HTR-8/SVneo (cell line): ENCODE data around the gene OGA.
A peak's percentile ranks its signal among the peaks of the same experiment; 100 is the strongest.

Experiments
- DNase-seq: peaks from one replicate; pipeline ENCODE4 v3.0.0; 2011; ENCODE audit warnings: low spot score, mixed read lengths; ENCODE audit not compliant: insufficient read length
- FAIRE-seq: peaks from 2 replicates; lab custom pipeline; 2011; peaks lifted over from hg19 to GRCh38; lab: Jason Lieb, UNC

OGA gene

DNA sequence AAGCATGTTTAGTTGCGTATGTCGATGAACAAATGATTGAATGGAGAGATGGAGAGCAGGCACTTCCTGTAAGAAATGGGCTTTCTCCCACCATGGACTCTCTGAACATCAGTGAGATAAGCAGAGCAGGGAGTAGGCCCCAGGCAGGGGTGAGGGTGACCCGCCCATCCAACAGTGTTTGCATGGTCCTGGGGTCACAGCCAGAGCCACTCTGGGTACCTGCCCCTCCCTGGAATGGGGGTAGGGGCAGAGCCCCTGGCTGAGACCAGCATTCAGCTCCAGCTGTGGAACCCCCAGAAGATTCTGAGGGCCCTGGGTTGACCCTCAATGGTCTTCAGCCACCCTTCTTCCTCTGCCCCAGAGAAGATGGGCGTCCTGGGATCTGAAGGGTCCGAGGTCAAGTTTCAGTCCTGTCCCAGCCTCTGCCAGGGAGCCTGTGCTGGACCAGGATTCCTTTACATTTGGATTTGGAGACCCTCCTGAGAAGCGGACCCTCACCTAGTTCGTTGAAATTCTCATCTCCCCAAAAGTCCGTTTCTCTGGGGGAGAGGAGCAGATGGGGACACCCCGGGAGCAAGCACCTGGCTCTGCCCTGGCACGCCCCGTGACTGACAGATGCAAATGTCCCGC is 40.0 kb downstream of the OGA start:
- FAIRE-seq, result no peak
- DNase-seq, result no peak

DNA sequence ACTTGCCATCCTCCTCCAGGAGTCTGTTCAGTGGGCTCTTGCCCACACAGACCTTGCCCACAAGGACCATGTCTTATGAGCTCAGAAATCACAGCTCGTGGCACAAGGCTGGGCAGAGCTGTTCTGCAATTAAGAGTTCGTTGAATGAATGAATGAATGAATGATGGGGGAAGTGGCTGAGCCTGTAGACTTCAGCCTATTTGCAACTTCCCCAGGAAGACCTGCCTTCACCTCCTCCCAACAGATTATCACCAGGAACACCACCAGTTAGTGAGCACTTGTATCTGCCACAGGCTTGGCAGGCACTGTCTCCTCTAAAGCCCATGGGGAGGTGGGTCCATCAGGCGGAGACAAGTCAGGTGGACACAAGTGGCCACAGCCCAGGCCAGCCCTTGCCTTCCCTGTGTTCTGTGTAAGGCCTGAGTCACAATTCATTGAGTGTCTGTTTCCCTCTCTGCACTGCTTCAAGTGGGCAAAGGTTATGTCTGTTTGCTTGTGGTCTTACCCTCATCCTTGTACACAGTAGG is 40.6 kb downstream of the OGA start:
- FAIRE-seq, result peak; percentile 4
- no peak for DNase-seq

DNA sequence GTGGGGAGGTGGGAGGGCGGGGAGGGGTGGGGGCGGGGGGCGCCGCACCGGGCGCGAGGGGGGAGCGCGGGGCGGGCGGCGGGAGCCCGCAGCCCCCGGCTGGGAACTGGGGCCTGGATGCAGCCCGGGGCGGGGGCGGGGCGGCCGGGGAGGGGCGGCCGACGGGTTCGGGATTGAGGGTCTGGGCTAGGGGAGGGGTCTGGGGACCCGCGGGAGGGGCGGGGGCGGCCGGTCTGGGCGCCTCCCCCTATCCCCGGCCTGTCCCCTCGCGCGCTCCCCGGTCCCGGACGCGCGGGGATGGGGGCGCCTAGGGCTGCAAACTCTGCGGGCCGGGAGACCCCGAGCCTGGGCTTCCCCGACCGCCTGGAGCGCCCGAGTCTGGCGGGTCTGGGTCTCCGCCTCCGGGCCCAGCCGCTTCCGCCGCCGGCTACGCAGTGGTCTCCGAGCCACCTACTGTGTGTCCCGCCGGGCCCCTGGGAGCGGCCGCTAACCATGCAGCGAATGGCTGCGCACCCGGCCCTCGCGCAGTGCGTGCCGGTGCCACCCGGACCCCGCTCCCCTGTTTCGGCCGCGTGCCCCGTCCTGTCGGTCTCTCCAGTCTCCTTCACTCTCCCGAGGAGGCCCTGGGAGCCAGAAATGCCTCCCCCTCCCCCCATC is 42.0 kb downstream of the OGA start:
- DNase-seq (no peak), FAIRE-seq (no peak)

DNA sequence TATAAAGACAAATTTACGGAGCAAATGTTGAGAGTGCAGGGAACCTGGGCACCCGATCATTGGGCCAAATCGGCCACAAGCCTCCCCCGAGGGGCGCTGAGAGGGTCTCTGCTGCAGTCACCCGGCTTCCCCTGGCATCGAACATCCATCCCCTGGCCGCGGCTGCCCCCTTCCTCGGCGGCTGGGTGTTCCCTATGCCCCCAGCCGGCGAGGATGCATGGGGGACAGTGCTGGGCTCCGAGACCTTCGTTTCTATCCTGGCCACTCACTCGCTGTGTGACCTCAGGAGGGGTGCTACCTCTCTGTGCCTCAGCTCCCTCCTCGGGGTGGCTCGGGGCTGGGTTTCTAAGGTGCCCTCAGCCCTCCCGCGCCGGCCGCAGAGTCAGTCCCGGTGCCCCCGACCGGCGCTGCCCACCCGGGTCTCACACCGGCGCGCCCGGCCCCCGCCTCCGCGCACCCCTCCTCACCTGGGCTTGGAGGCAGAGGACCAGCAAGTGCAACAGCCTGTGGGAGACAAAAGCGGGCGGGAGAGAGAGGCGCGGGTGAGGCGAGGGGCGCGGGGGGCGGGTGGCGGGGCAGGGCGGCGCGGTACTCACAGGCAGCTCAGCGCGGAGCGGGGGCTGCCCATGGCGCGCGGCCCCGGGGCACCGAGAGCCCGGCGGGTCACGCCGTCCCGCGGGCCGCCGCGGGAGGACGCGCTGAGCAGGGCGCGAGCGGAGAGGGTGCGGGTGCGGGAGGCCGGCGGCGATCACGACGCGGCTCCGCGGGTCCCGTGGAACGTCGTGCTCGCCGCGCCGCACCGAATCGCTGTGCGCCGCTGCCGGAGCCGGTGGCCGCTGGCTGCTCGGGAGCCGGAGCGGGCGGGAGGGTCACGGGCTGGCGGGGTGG is 42.7 kb downstream of the OGA start, which contains the start of gene FGF8:
TSS of gene FGF8 (minus strand) at position 842 of the 888 bp plus-strand sequence. CDS start at position 628, 214 bp downstream.
- DNase-seq (no peak), FAIRE-seq (peak; percentile 58)

DNA sequence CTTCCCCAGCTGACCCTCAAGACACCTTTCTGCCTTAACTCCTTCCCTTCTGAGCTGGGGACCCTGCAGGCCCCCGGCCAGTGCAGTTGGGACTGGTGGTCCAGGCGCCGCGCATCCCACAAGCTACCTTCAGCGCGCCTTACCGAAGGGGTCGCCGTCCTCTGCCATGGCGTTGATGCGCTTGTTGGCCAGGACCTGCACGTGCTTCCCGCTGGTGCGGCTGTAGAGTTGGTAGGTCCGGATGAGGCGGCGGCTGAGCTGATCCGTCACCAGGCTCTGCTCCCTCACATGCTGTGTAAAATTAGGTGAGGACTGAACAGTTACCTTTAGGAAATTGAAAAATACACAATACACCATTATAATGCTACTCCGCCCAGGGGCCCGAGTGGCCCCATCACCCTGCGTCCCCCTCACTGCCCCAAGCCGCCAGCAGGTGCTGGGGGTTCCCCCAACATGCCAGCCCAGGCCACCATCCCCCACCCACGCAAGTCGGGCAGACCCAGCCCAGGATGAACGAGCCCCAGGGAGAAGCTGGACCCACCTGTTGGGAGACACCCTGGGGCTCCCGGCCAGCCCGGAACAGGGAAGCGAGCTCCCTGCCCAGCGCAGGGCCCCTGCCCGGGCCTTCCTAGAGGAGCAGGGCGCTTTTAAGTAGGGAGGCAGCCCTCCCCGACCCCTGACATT is 43.5 kb downstream of the OGA start:
- no peak for DNase-seq
- FAIRE-seq, result no peak

DNA sequence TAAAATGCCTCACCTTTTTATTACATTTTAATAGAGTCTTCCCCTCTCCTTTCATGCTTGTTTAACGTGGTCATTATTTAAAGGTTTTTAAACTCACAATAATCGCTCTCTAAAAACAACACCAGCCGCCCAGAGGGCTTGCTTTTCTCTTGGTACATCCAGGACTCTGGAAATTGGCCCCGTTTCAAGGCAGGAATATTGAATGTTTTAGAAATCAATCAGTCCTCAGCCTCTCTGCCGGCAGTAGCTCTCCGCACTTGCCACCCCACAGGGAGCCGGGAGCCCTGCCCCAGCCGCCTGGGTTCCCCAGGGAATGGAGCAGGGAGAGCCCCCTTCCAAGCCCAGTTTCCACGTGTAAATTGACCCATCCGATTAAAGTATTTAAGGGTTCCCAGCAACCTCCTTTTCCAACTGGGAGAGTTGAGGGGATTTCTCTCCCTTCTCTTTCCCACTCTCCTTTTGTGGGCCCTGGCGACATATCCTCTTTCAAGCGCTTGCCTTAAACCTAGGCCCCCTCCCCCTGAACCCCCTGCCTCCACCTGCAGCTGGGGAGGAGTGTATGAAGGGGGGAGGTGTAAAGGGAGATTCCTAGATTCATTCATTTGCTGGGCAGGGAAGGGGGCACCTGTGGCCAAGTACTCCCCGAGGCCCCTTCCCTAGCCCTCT is 44.2 kb downstream of the OGA start:
- FAIRE-seq (no peak), DNase-seq (no peak)

DNA sequence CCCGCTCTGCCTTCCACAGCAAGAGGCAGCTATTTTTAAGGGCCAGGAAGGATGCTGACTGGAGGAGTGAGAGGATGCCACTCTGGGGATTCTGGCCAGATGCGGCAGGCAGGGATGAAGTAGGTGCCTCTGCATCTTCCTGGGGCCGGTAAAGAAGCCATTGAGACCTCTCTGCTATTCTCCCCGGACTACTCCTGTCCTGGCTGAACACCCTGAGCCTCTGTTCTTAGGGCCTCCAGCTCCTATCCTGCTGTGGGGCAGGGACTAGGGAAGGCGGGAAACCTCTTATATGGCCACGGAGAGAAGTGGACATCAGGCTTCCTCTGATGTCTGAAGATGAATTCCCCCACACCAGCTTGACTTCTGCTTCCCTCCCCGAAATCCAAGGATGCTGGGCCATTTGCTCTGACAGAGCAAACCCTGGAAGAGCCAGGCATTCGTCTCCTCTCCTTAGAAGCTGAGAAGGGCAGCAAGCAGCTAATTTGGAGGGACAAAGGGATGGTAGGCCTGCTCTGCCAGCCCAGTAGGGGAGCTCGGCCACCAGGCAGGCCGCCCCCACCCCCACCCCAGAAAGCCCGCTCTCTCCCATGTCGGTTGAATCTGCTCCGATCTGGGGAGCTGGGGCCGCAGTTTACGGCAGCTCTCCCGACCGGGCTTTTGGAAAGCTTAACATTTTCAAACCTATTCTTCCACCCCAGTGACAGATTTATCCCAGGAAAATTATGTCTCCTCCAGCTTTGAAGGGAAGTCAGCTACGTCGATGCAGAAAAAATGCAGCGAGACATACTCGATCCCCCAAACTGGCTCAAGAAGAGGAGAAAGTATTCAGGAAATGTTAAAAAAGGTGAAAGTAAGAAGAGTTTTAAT is 45.1 kb downstream of the OGA start:
- no peak for DNase-seq
- FAIRE-seq, result no peak

DNA sequence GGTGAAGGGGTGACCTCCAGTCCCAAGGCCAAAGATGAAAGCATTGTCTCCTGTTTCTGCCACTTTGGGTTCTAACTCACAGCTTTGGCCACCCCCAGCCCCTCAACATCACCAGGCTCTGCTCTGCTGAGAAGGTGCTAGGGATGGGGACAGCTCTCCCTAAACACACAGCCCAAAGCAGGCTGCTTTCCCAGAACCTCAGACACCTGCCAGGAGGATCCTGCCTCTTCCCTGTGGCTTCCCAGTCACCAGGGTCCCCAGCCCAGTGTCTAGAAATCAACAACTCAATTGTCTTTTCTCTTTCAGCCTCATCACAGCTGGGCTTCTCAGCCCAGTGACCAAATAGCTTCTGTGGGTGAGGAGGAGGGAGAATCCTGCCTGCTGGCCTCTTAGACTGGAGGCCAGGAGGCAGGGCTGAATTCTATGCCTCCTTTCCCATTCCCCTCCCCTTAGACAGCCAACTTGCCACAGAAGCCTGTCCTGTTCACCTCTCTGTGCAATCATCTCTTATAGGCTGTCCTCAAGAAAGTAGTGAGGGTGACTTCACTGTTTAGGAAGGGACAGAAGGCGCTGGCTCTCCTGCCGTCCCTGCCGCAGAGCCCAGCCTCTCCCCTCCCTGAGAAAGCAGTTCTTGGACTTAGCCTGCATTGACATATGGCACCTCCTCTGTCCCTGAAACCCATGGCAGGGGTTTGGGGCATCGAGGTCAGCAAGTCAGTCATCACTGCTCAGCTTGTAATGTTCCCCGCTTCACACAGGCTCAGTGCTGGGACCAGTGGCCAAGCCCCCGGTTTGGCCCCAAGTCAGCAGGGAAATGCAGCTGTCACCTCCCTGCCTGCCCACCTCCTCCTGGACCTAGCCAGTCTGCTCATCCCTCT is 46.0 kb downstream of the OGA start:
- no peak for DNase-seq
- FAIRE-seq, result no peak

DNA sequence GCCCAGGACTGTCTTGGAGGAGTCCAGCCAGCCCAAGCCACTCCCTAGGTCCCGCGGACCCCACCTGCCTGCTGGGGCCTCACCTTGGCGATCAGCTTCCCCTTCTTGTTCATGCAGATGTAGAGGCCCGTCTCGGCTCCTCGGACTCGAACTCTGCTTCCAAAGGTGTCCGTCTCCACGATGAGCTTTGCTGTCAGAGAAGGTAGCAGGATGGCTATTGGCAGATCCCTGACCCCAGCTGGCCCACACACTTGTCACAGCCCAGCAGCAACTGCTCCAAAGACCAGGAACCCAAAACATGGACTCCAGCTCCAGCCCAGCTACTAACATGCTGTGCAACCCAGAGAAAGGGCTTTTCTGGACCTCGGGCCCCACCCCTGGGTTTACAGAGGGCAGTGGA is 46.9 kb downstream of the OGA start:
- FAIRE-seq (no peak), DNase-seq (no peak)

DNA sequence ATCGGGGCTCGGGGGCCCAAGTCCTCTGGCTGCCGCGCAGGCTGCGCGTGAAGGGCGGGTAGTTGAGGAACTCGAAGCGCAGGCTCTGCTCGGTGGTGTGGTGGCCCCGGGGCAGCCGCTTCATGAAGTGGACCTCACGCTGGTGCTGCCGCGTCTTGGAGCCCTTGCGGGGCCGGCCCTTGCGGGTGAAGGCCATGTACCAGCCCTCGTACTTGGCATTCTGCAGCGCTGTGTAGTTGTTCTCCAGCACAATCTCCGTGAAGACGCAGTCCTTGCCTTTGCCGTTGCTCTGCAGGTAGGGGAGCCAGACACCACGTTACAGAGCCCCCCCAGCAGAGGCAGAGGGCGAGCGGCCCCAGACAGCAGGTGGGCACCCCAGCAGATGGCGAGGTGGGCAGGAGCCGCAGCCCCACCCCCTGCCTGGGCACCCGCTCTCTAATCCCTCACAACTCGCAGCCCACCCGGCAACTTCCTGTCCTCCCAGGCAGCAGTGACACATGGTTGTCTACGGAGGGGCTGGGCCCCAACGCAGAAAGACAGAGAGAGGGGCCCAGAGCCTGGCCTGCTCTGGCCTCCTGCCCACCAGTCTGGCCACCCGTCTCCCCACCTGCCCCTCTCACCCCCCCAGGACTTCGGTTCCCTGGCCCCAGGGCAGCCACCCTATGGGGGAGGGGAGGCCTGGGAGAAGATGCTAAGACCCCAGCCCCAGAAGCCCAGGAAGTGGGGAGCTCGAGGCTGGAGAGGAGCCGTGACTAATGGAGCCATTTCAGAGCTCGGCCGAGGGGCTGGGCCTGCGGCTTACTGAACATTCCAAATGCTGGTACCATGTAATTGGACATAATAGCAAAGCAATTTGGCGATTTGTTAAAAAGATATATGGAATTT is 47.7 kb downstream of the OGA start:
- FAIRE-seq (no peak), DNase-seq (no peak)

DNA sequence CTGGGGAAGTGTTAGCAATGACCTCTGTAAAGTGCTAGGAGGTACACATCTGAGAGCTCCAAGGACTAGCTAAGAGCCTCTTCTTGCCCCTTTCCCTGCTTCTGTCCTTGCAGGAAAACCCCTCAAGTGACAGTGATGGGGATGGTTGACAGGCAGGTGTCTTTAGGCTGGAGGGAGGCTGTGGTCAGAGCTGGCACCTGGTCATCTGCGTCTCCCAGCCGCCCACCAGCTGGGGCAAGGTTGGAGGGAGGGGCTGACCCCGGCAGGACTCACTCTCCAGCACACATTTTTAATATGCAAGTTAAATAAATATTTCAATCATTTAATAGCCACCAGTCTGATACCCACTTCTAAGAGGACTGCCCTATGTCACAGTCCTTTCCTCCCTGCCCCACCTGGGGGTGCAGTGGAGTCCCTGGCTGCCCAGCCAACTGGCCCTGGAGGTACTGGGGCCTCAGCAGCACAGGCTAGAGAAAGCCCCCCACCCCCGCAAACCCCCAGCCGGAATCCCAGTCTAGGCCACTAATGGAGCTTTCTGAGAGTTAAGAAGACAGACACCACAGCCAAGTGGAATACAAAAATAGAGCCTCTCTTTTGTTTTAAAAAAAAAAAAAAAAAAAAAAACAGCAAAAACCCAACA is 48.6 kb downstream of the OGA start:
- no peak for DNase-seq
- FAIRE-seq, result no peak

DNA sequence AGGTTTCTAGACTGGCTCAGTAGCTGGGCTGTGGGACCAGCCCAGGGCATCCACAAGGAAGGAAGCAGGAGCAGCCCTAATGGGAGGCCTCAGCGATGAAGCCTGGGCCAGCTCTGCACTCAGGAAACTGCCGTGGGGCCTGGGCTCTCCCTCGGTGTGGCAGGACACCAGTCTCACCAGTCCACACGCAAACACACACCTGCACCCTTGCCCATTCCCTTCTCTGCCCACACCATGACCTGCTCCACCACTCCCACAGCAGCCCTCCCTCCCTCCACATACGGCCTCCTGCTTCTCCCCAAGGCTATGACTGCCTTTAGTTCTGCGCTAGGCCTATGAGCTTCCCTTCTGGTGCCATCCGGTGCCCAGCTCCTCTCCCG is 49.5 kb downstream of the OGA start:
- FAIRE-seq (no peak), DNase-seq (no peak)

DNA sequence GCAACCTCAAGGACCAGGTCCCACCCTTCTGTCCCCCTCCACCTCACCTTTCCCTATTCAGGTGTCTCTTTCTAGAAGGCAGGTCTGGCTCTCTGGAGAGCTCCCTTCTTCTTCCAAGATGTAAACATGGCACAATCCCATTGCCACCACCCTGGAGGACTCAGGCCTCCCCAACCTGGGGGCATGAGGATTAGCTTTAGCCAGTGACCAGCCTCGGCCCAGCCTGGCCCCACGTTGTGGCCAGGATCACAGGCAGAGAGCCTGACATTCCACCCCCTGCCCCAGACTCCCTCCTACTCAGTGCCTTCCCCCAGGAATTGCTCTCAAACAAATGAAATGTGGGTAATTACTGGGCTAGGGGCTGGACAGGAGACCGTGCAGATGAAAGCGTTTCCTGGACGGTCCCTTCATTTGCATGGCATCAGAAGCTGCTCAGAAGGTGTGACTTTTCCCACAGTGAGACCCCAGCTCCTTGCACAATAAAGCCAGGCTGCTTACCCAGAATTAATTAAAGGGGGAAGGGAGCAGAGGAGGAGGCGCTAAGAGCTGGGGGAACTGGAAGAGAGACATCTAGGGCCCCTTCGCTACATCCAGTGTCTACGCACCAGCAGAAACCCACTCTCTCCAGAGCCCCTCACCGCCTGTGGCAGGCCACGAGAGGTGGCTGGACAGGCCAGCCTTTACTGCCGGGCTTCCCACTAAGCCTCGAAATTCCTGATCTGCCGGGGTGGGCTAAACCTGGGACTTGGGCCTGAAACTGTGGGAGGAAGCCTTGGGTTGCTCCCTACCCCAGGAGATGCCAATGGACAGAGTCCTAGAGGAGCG is 50.1 kb downstream of the OGA start:
- FAIRE-seq, result no peak

DNA sequence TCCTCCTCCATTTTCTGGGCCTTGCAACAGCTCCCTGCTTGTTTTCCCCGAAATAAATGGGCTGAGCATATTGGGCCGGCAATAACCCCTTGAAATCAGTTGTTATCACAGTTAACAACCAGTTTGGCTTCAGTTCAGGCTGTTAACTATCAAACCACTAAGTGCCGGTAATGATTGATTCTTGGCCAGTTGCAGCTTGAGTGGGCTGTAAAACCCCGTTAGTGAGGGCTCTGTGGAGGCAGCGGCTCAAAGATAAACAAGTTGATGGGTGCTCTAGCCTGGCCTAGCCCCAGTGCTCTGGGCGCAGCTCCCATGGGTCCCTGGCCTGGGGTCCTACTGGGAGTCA is 50.7 kb downstream of the OGA start:
- DNase-seq, result no peak
- no peak for FAIRE-seq

More for the DNA sequence above, 50.1 kb downstream of the OGA start:
- no peak for DNase-seq

DNA sequence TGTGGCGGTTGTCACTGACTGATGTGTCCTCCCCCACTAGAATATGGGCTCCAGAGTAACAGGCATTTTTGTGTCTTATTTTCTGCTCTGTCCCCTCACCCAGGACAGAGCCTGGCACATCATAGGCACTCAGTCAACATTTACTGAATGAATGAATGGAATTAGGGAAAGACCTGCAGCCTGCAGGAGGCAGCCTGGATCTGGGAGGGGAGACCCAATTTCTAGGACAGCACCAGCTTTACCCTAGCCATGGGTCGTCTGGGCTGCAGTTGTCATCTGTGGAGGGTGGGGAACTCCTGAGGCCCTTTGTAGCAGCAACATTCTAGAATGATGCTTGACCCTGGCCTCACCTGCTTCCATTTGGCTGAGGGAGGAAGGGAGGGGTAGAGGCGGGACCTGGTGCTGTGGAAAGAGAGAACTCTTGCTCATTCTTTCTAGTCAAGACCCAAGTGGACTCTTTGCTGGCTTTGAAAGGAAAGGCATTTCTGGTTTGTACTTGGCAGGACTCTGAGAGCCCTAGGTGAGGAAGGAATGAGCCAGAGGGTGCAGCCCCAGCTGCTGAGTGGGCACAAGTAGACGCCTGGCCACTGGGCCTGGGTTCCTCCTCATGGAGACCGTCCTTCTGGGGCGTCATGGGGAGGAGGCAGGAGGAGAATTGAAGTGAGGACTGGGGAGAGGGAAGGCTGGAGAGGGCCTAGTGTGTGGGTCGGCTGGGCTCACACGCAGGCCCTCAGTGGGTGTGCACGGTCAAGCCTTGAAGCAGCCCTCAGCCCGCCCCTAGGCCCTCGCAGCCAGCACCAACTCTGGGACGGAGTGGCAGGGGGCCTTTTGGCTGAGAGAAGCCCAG is 51.3 kb downstream of the OGA start:
- no peak for DNase-seq
- FAIRE-seq, result no peak
